ENCODE measurements around the gene IL20RA.
"Not testable (repeated sequence)": the region's sequence is repeated elsewhere in the genome, so short reads cannot be mapped to it uniquely, and the experiment has no call there.

Gene IL20RA, protein sequence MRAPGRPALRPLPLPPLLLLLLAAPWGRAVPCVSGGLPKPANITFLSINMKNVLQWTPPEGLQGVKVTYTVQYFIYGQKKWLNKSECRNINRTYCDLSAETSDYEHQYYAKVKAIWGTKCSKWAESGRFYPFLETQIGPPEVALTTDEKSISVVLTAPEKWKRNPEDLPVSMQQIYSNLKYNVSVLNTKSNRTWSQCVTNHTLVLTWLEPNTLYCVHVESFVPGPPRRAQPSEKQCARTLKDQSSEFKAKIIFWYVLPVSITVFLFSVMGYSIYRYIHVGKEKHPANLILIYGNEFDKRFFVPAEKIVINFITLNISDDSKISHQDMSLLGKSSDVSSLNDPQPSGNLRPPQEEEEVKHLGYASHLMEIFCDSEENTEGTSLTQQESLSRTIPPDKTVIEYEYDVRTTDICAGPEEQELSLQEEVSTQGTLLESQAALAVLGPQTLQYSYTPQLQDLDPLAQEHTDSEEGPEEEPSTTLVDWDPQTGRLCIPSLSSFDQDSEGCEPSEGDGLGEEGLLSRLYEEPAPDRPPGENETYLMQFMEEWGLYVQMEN

DNA sequence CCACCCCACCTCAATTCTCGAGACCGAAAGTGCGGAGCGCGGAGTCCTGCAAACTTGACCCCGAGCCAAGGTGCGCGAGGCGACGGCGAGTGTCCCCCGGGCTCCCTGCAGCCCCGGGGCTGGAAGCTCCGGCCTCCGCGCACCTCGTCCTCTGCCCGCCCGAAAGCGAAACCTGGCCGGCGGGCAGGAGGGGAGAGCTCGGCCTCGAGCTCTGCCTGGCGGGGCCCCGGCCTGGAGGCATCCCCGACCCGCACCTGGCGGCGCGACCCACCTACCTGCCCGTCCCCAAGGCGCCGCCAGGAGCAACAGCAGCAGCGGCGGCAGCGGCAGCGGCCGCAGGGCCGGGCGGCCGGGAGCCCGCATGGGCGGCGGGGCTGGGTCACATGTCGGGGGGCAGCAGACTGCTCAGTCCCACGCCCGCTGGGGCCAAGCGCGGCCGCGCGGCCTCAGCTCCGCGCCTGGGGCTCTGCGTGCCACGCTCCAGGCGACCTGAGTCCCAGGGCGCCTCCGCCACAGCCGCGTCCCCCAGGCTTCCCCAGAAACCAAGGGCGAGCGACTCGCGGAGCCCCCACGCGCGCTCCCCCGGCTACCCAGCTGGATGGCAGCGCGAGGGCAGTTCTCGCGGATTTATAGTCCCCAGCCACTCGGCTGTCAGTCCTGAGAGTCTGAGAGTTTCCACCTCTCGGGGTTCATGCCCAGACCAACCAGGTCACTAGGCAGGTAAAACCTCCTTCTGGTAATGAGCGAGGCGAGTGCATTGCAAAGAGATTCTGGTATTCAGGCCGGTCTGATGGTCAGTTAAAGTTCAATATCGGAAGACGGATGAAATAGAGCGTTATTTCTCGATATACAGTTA is at the start of gene IL20RA:
IL20RA (minus strand) TSS at position 600 of the 856 bp plus-strand sequence; CDS start at position 363, 237 bp downstream.
- DNase-seq (ENCODE audit: low spot score) = no peak

DNA sequence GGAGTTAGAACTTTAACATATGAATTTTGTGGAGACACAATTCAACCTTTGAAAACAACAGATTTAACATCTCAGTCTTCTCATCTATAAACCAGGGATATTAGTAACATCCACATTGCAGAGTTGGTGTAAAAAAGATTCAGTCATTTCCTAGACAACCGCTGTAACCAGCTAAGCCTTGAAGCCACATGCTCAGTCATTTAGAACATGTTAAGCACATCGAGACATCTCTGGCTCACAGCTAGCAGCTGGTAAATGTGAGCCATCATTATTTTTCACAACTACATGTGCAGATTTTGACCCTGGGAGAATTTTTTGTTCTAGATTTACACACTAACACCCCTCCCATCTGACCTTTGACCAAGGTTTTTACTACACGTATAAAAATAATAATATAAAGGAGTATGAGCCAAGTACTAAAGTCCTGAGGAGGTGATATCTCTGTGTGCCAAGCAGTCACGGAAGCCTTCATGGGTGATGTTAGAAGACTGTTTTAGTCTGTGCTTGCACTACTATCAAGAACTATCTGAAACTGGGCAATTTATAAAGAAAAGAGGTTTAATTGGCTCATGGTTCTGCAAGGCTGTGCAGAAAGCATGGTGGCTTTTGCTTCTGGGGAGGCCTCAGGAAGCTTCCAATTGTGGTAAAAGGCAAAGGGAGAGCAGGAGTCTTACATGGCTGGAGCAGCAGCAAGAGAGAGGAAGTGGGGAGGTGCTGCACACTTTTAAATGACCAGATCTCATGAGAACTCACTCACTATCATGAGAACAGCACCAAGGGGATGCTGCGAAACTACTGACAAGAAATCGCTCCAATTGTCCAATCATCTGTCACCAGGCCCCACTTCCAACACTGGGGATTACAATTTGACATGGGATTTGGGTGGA is 48.7 kb upstream of the IL20RA start:
- DNase-seq (ENCODE audit: low spot score) = no peak

DNA sequence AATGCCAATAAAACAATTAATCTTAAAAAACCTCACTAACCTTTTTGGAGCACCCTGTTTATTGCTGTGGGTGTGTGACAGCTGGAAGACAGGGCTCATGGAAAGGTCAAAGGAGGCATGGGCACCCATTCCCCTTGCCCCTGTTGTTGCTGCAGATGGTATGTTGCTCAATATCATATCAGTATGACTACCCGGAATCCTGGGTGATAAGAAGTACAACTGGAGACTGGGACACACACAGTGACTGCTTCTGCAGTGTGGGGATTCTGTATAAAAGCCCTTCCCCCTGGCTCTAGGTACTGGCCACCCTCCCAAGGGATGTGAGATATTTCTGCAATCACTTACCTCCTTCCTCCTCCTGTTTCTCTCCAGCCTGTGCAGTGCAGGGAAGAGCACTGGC is 47.3 kb upstream of the IL20RA start:
- DNase-seq (ENCODE audit: low spot score) = no peak

DNA sequence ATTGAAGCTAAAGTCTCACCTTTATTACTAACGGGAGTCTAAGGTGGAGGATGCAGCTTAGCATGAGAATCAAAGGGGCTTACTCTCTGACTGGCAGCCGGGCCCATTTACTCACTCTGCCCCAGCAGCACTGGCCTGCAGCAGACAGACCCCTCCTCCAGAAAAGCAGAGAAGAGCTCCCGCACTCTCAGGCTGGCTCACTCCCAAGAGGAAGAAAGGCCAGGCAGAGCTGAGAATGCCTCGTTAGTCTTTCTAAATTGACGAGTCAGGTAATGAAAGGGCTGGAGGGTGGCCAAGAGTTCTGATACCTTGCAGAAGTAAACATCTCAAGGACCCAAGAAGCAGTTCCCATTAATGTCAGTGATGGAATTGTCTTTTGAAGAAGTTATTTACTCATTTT is 44.5 kb upstream of the IL20RA start:
- no peak for DNase-seq (ENCODE audit: low spot score)

DNA sequence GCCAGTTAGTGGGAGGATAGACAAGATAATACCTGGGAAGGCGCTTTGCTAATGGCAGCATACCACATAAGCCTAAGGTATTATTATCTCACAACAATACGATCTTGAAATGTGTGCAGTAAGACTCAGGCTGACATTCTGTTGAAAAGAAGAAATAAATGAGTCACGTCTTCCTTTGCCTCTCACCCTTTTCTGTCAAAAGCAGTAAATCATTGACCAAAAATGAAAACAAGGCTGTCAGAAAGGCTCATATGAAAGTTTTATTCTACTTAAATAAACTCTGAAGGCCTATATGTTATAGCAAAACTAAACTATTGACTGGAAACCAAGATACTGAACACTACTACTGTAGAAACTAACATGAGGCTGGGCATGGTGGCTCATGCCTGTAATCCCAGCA is 43.1 kb upstream of the IL20RA start:
- no peak for DNase-seq (ENCODE audit: low spot score)

DNA sequence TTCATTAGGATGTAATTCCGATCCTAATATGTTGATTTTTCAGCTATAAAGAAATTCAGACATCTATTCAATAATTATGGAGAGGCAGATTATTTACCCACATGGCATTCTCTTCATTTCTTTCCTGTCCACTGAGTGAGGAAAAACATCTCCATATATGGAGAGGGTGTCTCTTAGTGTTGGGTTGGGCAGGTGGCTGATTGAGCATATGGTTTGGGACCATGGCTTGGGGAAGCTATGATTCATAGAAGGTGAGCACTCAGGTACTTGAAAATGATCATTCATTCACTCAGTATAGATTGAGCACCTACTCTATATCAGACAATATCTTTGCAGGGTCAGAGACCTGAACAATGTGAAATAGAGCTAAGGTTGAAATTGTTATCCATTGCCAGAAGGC is 41.3 kb upstream of the IL20RA start:
- DNase-seq (ENCODE audit: low spot score) = no peak

DNA sequence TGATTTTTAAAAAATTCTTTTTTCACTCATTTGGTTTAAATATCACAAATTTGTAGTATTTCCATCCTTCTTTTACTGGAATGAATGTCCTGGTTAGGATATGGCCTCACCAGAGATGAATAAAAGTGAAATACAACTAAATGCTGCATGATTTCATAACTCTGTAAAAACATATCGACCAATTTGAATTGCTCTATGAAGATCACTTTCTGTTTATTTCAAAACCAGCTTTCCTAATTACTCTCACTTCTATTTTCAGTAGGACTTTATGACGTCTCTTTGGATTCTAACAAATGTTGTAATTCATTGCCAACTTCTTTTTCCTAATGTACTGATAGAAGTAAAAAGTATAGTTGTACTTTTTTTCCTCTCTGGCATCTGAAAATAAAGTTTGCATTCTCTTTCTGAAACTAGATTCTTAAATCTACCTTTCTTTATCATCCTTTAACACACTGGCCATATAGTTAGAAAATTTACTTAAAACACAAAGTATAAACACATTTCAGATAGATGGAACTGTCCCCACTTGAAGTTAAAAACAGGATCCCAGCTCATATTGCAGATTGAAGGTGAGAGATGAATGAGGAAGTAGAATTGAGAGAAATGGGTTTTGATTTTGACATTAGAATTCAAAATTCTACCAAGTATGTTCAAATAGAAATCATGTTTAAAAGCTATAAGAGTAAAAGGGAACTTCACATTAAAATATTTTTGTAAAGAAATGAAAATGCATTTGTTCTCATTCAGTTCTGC is 40.3 kb upstream of the IL20RA start:
- DNase-seq (ENCODE audit: low spot score) = no peak

DNA sequence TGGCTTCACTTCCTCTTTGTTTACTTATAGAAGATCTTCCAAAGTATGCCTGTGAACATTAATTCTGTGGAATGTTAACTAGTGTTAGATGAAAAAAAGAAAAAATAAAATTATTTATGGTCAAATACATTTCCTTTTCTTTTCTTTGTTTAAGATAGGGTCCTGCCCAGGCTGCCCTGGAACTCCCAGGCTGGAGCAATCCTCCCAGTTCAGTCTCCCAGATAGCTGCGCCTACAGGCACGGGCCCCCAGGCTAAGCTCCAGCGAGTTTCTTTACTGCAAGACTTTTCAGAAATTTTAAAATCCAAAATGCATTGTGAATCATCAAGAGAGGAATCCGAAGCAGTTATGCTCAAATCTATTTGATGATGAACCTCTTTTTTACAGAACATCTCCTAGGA is 39.3 kb upstream of the IL20RA start:
- no peak for DNase-seq (ENCODE audit: low spot score)

DNA sequence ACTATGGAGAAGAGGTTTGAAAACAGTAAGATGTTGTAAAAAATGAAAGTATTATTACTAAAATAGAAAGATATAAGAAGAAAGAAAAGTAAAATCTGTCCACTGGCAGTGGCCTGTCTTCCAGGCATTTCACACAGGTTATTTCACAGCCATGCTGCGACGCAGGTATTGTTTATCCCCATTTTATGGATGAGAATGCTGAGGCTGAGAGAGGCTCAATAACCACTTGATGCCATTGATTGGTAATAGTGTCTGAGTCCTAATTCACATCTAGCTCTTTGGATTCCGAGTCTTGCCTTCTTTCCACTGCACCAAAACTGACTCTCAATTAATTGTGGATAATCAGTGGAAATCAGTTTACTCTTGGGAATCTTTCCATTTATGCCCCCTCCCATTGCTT is 37.2 kb upstream of the IL20RA start:
- DNase-seq (ENCODE audit: low spot score) = no peak

DNA sequence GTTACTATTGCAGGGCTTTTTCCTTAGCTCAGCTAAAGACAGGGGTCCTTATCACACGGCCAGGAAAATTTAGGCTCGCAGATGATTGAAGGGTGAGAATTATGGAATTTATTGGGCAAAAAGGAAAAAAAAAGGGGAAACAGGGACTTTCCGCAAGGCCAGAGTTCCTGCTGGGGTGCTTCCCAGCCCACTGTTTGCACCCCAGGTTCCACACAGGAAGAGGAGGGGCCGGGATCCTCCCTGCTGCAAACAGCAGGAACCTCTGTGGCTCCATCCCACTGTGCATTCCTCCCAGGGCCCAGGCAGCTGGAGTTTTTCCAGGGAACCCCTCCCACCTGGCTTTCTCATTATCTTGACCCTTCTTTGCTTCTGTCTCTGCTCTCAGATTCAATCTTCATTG is 35.9 kb upstream of the IL20RA start:
- no peak for DNase-seq (ENCODE audit: low spot score)

DNA sequence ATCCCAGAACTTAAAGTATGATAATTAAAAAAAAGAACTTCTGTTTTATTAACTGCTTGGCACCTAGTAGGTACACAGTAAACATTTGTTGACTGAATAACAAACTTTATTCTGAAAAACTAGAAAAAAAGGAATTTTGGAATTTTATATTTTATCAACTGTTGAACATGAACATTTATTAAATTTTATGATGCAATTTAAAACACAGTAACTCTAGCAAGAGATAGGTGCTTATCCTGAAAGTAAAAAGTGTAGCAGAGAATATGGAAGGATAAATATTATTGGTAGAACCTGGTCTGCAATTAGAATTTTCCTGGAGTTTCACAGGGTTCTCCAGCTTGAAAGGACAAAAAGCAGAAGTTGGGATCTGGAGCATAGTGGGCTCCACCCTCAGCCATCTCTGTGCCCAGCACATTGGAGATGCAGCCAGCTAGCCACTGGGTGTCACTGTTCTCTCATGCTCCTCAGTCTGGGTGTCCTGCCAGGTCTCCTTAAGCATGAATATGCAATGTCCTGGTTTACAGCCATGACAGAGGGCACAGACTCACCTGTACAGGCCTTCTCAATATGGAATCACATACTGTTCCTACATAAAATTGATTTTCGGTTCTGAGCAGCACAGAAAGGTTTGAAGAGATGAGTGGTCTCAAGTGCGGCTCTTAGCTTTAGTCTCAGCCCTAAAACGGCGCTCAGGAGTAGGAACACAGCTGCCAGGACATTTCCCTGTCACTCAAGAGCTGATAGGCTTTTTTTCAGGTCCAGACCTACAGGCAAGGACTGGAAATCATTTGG is 31.7 kb upstream of the IL20RA start:
- DNase-seq (ENCODE audit: low spot score) = peak; percentile 55

DNA sequence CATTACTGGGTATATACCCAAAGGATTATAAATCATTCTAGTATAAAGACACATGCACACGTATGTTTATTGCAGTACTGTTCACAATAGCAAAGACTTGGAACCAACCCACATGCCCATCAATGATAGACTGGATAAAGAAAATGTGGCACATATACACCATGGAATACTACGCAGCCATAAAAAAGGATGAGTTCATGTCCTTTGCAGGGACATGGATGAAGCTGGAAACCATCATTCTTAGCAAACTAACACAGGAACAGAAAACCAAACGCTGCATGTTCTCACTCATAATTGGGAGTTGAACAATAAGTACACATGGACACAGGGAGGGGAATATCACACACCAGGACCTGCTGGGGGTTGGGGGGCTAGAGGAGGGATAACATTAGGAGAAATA is 31.0 kb upstream of the IL20RA start:
- not testable (repeated sequence) for DNase-seq (ENCODE audit: low spot score)

DNA sequence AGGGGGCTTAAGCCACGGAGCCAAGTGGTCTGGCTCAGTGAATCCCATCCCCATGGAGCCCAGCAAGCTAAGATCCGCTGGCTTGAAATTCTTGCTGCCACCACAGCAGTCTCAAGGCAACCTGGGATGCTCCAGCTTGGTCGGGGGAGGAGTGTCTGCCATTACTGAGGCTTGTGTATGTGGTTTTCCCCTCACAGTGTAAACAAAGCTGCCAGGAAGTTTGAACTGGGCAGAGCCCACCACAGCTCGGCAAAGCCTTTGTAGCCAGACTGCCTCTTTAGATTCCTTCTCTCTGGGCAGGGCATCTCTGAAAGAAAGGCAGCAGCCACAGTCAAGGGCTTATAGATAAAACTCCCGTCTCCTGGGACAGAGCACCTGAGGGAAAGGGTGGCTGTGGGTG is 25.5 kb upstream of the IL20RA start:
- DNase-seq (ENCODE audit: low spot score) = no peak

DNA sequence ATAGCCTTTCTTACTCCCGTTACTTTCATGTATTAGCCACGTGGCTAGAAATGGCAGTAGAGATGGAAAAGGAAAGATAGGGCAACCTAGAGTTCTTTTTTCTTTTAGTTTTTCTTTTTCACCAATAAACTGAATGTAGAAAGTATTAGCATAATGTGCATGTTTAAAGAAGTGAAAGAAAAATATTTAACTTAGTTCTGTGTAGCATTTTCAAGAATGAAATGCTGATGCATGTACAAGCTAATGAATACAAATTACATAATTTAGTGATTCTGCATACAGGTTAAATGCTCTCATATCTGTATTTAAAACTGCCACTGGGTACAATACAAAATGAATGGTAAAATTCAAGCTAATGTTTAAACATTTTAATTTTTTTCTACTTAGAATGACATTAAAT is 22.6 kb upstream of the IL20RA start:
- no peak for DNase-seq (ENCODE audit: low spot score)

DNA sequence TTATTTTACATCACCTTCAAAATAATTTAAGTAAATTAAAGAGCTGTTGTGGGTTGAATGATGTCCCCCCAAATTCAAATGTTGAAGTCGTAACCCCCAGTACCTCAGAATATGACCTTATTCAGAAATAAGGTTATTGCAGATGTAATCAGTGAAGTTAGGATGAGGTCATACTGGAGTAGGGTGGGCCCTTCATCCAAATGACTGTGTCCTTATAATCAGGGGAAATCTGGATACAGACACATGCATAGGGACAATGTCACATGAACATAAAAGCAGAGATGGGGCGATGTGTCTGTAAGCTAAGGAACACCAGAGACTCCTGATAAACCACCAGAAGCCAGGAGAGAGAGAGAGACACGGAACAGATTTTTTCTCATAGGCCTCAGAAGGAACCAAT is 13.3 kb upstream of the IL20RA start:
- no peak for DNase-seq (ENCODE audit: low spot score)

DNA sequence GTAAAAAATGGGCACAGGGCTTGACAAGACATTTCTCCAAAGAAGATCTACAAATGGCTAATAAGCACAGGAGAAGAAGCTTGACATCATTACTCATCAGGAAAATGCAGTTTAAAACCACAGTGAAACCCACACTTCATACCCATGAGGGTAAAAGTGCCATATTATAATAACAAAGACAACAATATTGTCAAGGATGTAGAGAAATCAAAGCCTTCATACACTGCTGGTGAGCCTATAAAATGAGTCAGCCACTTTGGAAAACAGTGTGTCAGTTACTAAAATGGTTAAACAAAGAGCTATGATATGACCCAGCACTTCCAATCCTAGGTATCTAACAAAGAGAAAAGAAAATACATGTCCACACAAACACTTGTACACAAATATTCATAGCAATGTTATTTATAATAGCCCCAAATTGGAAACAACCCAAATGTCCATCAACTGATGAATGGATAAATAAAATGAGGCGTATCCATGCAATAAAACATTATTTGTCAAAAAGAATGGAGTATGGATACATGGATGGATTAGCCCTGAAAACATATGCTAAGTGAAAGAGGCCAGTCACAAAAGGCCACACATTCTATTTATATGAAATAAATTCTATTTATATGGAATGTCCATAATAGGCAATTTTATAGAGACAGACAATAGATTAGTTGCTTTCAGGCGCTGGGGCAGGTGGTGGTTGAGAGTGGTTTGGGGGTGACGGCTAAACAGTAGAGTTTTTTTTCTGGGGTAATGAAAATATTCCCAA is 11.5 kb upstream of the IL20RA start:
- DNase-seq (ENCODE audit: low spot score) = no peak

DNA sequence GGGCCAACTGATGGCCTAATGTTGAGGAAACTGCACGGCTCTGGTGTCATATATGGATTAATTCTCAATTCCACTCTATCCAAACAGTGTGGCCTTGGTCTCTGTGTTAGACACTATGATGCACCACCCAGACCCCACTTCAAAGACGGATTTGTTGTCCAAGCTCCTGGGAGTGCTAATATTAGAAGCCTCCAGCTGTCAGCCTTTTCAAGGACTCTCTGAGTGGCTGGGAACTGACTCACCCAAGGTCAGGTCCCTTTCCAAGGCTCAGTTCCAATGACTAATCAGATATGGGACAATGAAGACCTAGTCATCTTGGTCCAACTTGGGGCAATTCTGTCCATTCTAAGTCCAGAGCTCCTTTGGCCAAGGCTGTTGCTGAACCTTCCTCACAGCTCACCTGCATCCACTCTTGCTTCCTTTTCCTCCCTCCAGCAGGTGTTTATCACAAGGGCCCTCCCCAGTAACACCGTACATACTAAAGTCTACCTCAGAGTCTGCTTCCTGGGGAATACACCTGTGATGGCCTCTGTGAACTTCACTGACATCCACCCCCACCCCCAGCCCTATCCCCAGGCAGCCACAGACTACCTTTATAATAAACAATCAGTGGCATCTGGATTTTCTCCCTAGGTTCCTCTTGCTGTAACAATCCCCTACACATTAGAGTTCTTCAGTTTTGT is 7.2 kb upstream of the IL20RA start:
- DNase-seq (ENCODE audit: low spot score) = no peak

DNA sequence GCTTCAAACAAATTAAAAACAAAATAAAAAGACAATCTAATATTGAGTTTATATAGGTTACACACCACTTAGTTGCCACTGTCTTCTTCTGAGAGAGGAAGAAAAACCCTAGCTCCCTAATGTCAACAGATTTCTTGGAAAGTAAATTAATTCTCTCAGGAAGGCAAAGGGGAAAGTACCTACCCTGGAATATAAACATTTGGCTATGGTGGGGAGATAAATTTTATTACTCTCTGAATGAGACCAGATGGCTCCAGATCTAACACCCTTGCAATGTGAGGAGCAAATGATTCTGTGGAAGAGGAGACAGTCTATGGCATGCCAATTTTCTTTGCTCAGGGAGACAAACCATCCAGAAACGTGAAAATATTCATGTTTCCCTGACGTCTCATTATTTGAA is 4.3 kb upstream of the IL20RA start:
- no peak for DNase-seq (ENCODE audit: low spot score)

DNA sequence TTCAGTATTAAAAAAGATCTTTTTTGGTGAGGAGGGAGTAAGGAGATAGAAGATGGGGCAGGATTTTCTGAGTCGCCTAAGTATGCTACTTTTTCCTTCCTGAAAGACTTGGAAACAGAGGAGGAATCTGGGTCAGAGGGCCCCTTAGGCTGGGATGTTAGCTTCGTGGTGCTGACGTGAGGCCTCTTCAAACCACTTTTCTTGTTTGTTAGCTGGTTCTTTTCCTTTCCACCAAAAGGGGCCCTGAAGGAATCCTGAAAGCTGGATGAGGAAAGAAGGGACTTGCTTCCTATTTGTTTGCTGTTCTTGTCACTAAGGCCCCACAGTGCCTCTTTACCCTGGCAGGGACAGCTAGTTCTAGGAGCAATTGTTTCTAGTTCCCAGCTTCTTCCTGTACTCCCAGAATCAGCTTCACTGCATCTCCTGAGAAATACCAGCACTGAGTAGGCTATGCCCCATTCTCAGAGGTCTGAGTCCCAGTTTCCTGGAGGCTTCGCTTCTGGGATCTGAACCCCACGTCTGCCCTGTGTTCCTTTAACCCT is 2.2 kb upstream of the IL20RA start:
- no peak for DNase-seq (ENCODE audit: low spot score)

Data from cerebellar cortex (tissue), 1 donor.